Activated CD8-positive, alpha-beta T cell treated with anti-CD3 and anti-CD28 coated beads for 36 hours (primary cell): ENCODE data around the gene PPP1R13L. TPM values are rescaled to one million over a fixed set of nuclear protein-coding genes. Genes with fewer than 3 reads are reported as not detected.

Source experiments
- ATAC-seq: fragments of 200-7000 bp; cut with Tn5 transposase; one replicate; pipeline ENCODE4 v1.10.0; 2021; ENCODE audit warnings: mild to moderate bottlenecking, moderate library complexity
- CTCF ChIA-PET: fragments of 350-600 bp; sonication (Branson Sonifier 250); formaldehyde crosslinking; loops from one replicate; lab custom pipeline; 2021; ENCODE audit warnings: antibody characterized with exemption; lab: Charles Lee
- POLR2A ChIA-PET: fragments of 350-600 bp; sonication (Branson Sonifier 250); formaldehyde crosslinking; loops from one replicate; lab custom pipeline; 2021; ENCODE audit warnings: antibody characterized with exemption; lab: Charles Lee
- DNase-seq: peaks from one replicate; pipeline ENCODE4 v3.0.0-alpha.2; 2020
- H3K27ac Mint-ChIP-seq: one replicate; pipeline ENCODE4 v1.8.0; 2021; ENCODE audit warnings: mild to moderate bottlenecking, mixed read lengths
- H3K27me3 Mint-ChIP-seq: one replicate; pipeline ENCODE4 v1.8.0; 2021; ENCODE audit warnings: mixed read lengths
- H3K36me3 Mint-ChIP-seq: one replicate; pipeline ENCODE4 v1.8.0; 2021; ENCODE audit warnings: low read depth, mixed read lengths
- H3K4me1 Mint-ChIP-seq: one replicate; pipeline ENCODE4 v1.8.0; 2021; ENCODE audit warnings: low read depth, mixed read lengths
- H3K4me3 Mint-ChIP-seq: one replicate; pipeline ENCODE4 v1.8.0; 2021; ENCODE audit warnings: mild to moderate bottlenecking, moderate library complexity, mixed read lengths
- H3K9me3 Mint-ChIP-seq: one replicate; pipeline ENCODE4 v1.8.0; 2021; ENCODE audit warnings: mixed read lengths
- intact Hi-C: fragments of 100-400 bp; cut with micrococcal nuclease; formaldehyde crosslinking; loops from one replicate; pipeline ENCODE4 v1.10.0; 2022
- total RNA-seq, 2 experiments: library from RNA; stranded (reverse); gene quantifications; one replicate each; pipeline ENCODE4 v1.2.3, GENCODE V29; 2021
- TF ChIP-seq, protein P1 (sequence below): fragments of 200-600 bp; IDR thresholded peaks from one replicate; pipeline ENCODE4 v1.8.0; 2022; ENCODE audit warnings: antibody characterized with exemption, mild to moderate bottlenecking

The PPP1R13L gene
- total RNA-seq, 2 experiments from 2014 or later, result 4.6 to 5.8 TPM

DNA sequence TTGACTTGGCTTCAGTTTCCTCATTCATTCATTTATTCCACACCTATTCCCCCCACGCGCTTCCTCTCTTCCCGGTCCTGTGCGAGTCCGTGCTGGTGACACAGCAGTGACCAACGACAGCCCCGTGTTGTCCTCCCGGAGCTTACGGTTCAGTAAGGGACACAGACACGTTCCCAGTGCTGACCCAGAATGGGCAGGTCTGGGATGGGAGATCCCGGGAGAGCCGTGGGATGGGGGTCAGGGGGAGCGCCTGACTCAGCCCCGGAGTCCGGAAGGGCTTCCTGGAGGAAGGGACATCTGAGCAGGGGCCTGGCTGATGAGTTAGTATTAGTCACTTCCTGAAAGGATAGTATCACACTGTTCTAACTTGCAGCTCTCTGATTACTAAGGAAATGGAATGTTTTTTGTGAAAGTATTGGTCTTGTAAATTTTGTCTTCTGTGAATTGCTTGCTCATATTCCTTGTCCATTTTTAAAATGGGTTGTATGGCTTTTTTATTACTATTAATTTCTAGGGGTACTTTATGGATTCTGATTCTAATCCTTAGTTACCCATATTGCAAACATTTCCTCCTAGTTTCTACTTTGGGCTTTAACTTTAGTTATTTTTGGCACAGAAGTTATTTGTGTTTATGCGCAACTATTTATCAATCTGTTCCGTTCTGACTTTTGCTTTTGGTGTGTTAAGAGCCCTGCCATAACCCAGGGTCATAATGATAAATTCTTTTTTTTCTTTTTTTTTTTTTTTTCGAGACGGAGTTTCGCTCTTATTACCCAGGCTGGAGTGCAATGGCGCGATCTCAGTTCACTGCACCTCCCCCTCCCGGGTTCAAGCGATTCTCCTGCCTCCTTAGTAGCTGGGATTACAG, 19.6 kb upstream of the PPP1R13L start:
- CTCF ChIA-PET, result interaction anchor here (1.0 to 3.0 kb wide), 5 partner anchors 15 to 61 kb away, joined by 3 to 21 read pairs (median 14); no protein-coding TSS in a partner anchor
- DNase-seq, result peak; percentile 63
- Mint-ChIP-seq H3K27me3 (no peaks in the 10 kb centered on the region), H3K27ac (peak overlapping the region; percentile 89), H3K4me3 (peak overlapping the region; percentile 89), H3K4me1 (peaks cover 52% of the 10 kb centered on the region), H3K9me3 (no peaks in the 10 kb centered on the region), H3K36me3 (peaks cover 13% of the 10 kb centered on the region)
- TF ChIP-seq, protein P1, sequence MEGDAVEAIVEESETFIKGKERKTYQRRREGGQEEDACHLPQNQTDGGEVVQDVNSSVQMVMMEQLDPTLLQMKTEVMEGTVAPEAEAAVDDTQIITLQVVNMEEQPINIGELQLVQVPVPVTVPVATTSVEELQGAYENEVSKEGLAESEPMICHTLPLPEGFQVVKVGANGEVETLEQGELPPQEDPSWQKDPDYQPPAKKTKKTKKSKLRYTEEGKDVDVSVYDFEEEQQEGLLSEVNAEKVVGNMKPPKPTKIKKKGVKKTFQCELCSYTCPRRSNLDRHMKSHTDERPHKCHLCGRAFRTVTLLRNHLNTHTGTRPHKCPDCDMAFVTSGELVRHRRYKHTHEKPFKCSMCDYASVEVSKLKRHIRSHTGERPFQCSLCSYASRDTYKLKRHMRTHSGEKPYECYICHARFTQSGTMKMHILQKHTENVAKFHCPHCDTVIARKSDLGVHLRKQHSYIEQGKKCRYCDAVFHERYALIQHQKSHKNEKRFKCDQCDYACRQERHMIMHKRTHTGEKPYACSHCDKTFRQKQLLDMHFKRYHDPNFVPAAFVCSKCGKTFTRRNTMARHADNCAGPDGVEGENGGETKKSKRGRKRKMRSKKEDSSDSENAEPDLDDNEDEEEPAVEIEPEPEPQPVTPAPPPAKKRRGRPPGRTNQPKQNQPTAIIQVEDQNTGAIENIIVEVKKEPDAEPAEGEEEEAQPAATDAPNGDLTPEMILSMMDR, result no peak
- POLR2A ChIA-PET, result interaction anchor here (0.8 to 1.7 kb wide), 6 partner anchors 15 to 61 kb away, joined by 3 to 8 read pairs (median 4); partner anchors contain the start of gene FOSB
- peak; percentile 64 for ATAC-seq
- intact Hi-C loops, result loop anchor here (10.0 kb wide), 1 partner anchor 50 kb away; no protein-coding TSS in a partner anchor

DNA sequence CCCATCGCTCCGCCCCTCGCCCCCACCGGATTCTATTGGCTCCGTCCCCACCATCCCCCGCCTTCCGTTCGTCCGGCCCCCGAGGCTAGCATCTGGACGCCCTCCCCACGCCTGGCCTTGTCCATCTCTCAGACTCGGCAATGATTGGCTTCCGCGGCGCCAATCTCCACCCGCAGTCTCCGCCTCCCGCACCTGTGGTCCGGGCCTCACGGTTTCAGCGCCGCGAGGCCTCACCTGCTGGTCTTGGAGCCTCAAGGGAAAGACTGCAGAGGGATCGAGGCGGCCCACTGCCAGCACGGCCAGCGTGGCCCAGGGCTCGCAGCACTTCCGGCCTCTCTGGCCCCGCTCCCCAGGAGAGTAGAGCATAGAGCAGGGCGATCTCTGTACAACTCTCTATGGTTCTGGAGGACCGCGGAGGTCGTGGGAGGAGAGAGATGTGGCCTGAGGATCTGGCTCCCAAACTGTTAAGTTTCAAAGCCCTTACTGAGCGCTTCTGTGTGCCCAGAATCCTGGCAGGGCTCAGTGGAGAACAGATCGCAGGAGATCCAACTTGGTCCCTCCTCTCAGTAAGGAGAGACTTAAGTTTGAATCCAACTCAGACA, 18.8 kb upstream of the PPP1R13L start, which contains the start of gene ERCC1:
Gene ERCC1, minus strand, starts transcription at position 329 of the 602 bp plus-strand sequence. CDS start 543 bp downstream, outside the sequence.
- Mint-ChIP-seq H3K27me3 (no peaks in the 10 kb centered on the region), H3K4me3 (peak within 1 kb of the TSS; percentile 89), H3K9me3 (no peaks in the 10 kb centered on the region), H3K36me3 (peaks cover 13% of the 10 kb centered on the region), H3K4me1 (peaks cover 58% of the 10 kb centered on the region), H3K27ac (peak within 1 kb of the TSS; percentile 89)
- peak; percentile 89 for DNase-seq
- intact Hi-C loops, result loop anchor here (10.0 kb wide), 1 partner anchor 51 kb away; no protein-coding TSS in a partner anchor
- ChIA-PET CTCF (interaction anchor here (1.0 to 3.0 kb wide), 5 partner anchors 16 to 62 kb away, joined by 3 to 21 read pairs (median 14); no protein-coding TSS in a partner anchor), POLR2A (interaction anchor here (1.2 to 1.7 kb wide), 3 partner anchors 16 to 62 kb away, joined by 3 to 8 read pairs (median 4); no protein-coding TSS in a partner anchor)
- TF ChIP-seq, protein P1, result no peak
- ATAC-seq, result peak; percentile 74

DNA sequence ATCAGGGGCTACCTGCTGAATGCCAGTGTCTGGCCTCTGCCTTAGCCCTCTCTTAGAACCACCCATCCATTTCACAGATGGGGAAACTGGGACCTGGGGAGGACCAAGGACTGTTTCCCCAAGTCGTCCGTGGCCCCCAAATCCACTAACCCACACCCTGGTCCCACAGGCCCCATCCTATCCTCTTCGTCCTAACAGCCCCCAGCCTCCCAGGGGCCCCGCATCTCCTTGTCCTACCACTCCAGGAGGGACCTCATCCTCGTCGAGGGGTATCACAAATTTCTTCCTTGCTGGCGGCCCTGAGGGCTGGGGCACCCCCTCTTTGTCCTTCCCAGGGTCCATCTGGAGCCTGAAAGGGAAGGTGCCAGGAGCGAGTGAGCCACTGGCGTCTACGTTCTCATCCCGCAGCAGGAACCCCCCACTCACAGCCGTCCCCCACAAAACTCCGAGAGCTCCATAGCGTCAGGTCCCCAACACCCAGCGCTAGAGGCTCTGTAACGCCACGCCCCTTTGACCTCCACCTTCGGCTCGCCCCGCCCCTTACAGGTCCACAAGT, 18.2 kb upstream of the PPP1R13L start:
- Mint-ChIP-seq H3K9me3 (no peaks in the 10 kb centered on the region), H3K27me3 (no peaks in the 10 kb centered on the region), H3K4me1 (peaks cover 56% of the 10 kb centered on the region), H3K36me3 (peaks cover 16% of the 10 kb centered on the region), H3K4me3 (peak overlapping the region; percentile 89), H3K27ac (peak overlapping the region; percentile 89)
- DNase-seq, result peak; percentile 97
- intact Hi-C loops, result loop anchor here (10.0 kb wide), 1 partner anchor 52 kb away; no protein-coding TSS in a partner anchor
- ChIA-PET POLR2A (interaction anchor here (1.6 kb wide), 1 partner anchor 15 kb away, joined by 8 read pairs; no protein-coding TSS in a partner anchor), CTCF (interaction anchor here (1.0 to 3.0 kb wide), 3 partner anchors 16 to 63 kb away, joined by 3 to 21 read pairs (median 14); no protein-coding TSS in a partner anchor)
- ATAC-seq, result peak; percentile 79
- TF ChIP-seq, protein P1, result no peak

DNA sequence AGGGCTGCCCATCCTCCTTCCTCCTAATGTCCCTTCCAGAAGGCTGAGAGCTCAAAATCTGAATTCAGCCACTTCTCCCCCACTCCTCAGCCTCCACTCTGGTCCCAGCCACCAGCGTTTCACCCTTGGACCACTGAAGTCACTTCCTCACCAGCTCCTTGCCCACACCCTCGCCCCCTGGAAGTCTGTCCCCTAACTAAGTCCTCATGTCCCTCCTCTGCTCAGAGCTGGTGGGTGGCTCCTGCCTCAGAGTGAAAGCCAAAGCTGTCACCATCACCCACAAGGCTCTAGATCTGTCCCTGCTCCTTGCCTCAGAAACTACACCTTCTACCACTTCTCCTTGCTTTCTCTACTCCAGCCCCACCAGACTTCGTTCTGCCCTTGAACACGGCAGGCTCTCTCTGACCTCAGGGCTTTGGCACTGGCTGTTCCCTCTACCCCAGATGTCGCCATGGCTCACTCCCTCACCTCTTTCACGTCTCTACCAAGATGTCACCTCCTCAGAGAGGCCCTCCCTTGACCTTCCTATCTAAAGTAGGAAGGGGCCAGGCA, 17.2 kb upstream of the PPP1R13L start:
- H3K27ac Mint-ChIP-seq, result peak overlapping the region; percentile 28
- POLR2A ChIA-PET, result no interaction called here
- H3K27me3 Mint-ChIP-seq, result no peaks in the 10 kb centered on the region
- DNase-seq, result no peak
- ATAC-seq, result no peak
- peak overlapping the region; percentile 1 for H3K4me3 Mint-ChIP-seq
- no peaks in the 10 kb centered on the region for H3K9me3 Mint-ChIP-seq
- intact Hi-C loops, result loop anchor here (10.0 kb wide), 1 partner anchor 53 kb away; no protein-coding TSS in a partner anchor
- CTCF ChIA-PET, result interaction anchor here (1.8 to 2.0 kb wide), 2 partner anchors 18 to 63 kb away, joined by 8 to 9 read pairs; no protein-coding TSS in a partner anchor
- H3K36me3 Mint-ChIP-seq, result peaks cover 24% of the 10 kb centered on the region
- TF ChIP-seq, protein P1, result no peak
- H3K4me1 Mint-ChIP-seq, result peaks cover 50% of the 10 kb centered on the region
